RKO (cell line): ENCODE measurements around the gene CUL9.
A peak's percentile ranks its signal among the peaks of the same experiment; 100 is the strongest.
"Not testable (repeated sequence)": the region's sequence is repeated elsewhere in the genome, so short reads cannot be mapped to it uniquely, and the experiment has no call there.

Experiments
- DNase-seq: peaks from one replicate; pipeline ENCODE4 v3.0.0-alpha.2; 2016; ENCODE audit warnings: low spot score

Gene CUL9

GRCh38 chr6:43181942-43182860 lies at the start of gene CUL9:
TSS of gene CUL9 (plus strand) at chr6:43182196. CDS start at chr6:43184311, 2,115 bp downstream.
- peak; percentile 79 for DNase-seq

- no peak for DNase-seq
These were observed 43.7 kb upstream of the CUL9 start for GRCh38 chr6:43138267-43138666.

- DNase-seq: not testable (repeated sequence)
These were observed 42.0 kb upstream of the CUL9 start for GRCh38 chr6:43139973-43140372.

- DNase-seq: no peak
These were observed 40.4 kb upstream of the CUL9 start for GRCh38 chr6:43141644-43142043.

GRCh38 chr6:43142101-43142500 lies 39.9 kb upstream of the CUL9 start:
- no peak for DNase-seq

- peak; percentile 57 for DNase-seq
These were observed 38.5 kb upstream of the CUL9 start for GRCh38 chr6:43143235-43144128.

- no peak for DNase-seq
These were observed 37.1 kb upstream of the CUL9 start for GRCh38 chr6:43144879-43145278.

- no peak for DNase-seq
These were observed 35.7 kb upstream of the CUL9 start for GRCh38 chr6:43146261-43146660.

GRCh38 chr6:43146709-43147688 lies 35.0 kb upstream of the CUL9 start:
- DNase-seq: no peak

GRCh38 chr6:43147691-43148477 lies 34.1 kb upstream of the CUL9 start:
- no peak for DNase-seq

GRCh38 chr6:43149265-43149664 lies 32.7 kb upstream of the CUL9 start:
- no peak for DNase-seq

GRCh38 chr6:43150051-43150751 lies 31.8 kb upstream of the CUL9 start:
- DNase-seq: no peak

GRCh38 chr6:43159599-43159998 lies 22.4 kb upstream of the CUL9 start:
- no peak for DNase-seq

- no peak for DNase-seq
These were observed 18.1 kb upstream of the CUL9 start for GRCh38 chr6:43163899-43164298.

GRCh38 chr6:43170417-43170930 lies 11.5 kb upstream of the CUL9 start:
- DNase-seq: no peak

GRCh38 chr6:43170931-43171706 lies 10.9 kb upstream of the CUL9 start, which contains the start of gene SRF:
TSS of gene SRF (plus strand) at chr6:43171269. CDS start at chr6:43171657, 388 bp downstream.
- peak; percentile 99 for DNase-seq

- DNase-seq: no peak
These were observed 10.3 kb upstream of the CUL9 start for GRCh38 chr6:43171707-43172103.

GRCh38 chr6:43172104-43173007 lies 9.6 kb upstream of the CUL9 start:
- peak; percentile 50 for DNase-seq
